Measurements from ENCODE around the gene ZSCAN10.
A peak's percentile ranks its signal among the peaks of the same experiment; 100 is the strongest.

The ZSCAN10 gene

DNA sequence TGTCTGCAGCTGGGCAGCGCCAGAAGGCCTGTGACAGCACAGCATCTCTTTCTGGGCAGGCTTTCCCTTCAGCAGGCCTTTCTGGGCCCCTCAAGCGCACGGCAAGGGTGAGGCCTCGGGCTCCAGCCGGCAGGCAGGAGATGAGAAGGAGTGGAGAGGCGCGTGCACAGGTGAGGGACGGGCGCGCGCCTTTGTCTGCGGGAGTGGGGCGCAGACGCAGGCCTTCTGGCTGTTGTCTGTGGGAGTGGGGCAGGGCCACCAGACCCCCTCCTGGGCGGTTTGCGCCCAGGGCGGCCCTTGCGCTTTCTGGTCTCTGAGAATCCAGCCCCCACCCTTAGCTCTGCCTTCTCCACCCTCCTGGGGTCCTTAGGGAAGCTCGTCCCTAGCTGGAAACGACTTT is 19.8 kb upstream of the ZSCAN10 start:
- TF ChIP-seq, protein P1, sequence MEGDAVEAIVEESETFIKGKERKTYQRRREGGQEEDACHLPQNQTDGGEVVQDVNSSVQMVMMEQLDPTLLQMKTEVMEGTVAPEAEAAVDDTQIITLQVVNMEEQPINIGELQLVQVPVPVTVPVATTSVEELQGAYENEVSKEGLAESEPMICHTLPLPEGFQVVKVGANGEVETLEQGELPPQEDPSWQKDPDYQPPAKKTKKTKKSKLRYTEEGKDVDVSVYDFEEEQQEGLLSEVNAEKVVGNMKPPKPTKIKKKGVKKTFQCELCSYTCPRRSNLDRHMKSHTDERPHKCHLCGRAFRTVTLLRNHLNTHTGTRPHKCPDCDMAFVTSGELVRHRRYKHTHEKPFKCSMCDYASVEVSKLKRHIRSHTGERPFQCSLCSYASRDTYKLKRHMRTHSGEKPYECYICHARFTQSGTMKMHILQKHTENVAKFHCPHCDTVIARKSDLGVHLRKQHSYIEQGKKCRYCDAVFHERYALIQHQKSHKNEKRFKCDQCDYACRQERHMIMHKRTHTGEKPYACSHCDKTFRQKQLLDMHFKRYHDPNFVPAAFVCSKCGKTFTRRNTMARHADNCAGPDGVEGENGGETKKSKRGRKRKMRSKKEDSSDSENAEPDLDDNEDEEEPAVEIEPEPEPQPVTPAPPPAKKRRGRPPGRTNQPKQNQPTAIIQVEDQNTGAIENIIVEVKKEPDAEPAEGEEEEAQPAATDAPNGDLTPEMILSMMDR (IDR thresholded peaks at IDR 0.05; ENCODE audit: low read depth, low read length), result no peak
- DNase-seq (ENCODE audit: low read depth, low spot score), result no peak
- in situ Hi-C loops (cut with HindIII; ENCODE audit: low sequenced_read_pairs), result no loop called here
- H3K4me3 ChIP-seq (ENCODE audit: low read depth, low read length), result no peak overlapping the region

DNA sequence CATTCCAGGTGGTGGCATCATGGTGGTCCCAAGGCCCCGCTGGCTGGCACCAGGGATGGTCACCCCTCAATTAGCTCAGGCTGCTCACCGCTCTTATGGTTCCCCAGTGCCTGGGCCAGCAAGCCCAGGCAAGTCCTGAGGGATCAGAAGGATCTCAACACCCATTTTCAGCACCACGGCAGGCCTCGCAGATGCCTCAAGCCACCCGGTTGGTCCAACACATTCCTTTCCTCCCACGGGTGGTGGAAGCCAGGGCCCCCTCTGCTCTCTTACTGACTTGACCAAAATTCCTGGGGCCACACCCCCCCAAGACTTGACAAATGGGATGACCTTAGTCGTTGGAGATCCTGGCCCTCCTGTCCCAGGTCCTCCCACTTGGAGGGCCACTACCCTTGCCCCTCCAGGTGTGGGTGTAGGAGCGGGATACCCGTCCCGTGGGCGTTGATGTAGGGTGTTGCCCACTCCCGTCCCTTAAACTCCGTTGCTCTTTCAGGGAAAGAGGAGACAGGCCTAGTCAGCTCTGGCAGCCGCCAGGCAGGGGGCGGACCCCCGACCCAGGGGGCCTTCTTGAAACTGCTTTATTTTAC is 19.2 kb upstream of the ZSCAN10 start:
- no peak overlapping the region for H3K4me3 ChIP-seq (ENCODE audit: low read depth, low read length)
- TF ChIP-seq, protein P1 (IDR thresholded peaks at IDR 0.05; ENCODE audit: low read depth, low read length), result no peak
- in situ Hi-C loops (cut with HindIII; ENCODE audit: low sequenced_read_pairs), result no loop called here
- DNase-seq (ENCODE audit: low read depth, low spot score), result no peak

DNA sequence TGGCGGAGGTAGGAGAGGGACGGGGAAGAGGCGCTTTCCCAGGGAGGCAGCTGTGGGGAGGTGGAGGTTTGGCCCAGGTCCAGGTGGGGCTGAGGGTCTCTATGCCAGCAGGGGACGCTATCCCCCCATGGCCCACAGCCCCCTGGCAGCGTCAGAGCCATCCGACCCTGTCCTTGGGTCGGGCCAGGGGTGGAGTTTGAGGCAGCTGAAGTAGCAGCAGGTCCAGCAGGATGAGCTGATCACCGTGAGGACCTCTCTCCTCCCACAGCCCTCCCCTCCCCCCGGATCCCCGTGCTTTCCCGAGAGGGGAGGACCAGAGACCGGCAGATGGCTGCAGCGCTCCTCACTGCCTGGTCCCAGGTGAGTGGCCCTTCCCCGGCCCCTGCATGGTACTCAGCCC is 16.5 kb upstream of the ZSCAN10 start:
- TF ChIP-seq, protein P1 (IDR thresholded peaks at IDR 0.05; ENCODE audit: low read depth, low read length), result no peak
- no peak overlapping the region for H3K4me3 ChIP-seq (ENCODE audit: low read depth, low read length)
- no peak for DNase-seq (ENCODE audit: low read depth, low spot score)
- in situ Hi-C loops (cut with HindIII; ENCODE audit: low sequenced_read_pairs), result no loop called here

DNA sequence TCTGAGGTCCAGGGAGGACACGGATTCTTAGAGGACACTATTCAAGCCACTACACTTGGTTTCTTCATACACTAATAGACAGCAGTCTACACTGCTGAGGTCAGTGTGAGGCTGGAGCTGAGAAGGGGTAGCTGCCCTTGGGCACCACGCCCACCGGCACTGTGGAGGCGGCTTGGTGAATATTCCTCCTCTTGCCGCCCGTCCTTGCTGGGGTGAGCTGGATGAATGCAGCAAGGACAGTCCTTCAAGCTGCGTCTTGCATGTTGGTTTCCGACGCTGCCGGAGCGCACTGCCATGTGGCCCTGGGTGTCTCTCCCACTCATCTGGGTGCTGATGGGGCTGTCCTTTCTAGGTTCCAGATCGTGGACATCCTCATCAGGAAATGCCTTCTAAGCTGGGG is 15.9 kb upstream of the ZSCAN10 start:
- no peak overlapping the region for H3K4me3 ChIP-seq (ENCODE audit: low read depth, low read length)
- DNase-seq (ENCODE audit: low read depth, low spot score), result no peak
- in situ Hi-C loops (cut with HindIII; ENCODE audit: low sequenced_read_pairs), result no loop called here
- TF ChIP-seq, protein P1 (IDR thresholded peaks at IDR 0.05; ENCODE audit: low read depth, low read length), result no peak

DNA sequence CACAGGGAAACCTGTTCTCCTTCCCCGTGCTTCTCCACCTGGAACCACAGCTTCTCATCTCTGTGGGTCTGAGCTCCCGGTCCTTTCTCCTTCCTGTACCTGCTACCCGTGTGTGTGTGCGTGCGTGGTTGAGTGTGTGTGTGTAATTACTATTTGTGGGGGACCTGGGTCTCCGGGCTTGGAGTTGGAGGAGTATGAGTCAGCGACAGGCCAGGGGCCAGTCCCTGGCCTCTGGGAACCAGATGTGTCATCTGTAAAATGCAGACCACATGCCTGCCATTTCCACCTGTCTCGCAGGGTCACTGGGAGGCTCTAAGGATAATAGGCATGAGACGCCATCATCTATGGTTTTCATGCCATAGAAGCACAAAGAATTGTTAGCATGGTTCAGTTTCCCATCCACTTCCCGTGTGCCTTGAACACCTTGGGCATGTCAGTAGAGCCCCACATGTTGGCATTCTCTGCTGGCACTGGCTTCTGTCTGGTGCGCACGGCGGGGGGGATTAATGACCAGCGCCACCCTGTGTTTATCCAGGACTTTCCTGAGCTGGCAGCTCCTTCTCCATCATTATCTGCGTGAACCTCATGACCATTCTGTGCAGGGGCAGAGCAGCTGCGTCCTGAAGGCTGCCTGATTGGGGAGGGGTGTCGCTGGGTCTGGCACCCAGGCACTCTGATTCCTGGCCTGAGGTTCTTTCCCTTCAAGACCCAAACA is 14.8 kb upstream of the ZSCAN10 start:
- in situ Hi-C loops (cut with HindIII; ENCODE audit: low sequenced_read_pairs), result no loop called here
- DNase-seq (ENCODE audit: low read depth, low spot score), result no peak
- TF ChIP-seq, protein P1 (IDR thresholded peaks at IDR 0.05; ENCODE audit: low read depth, low read length), result no peak
- H3K4me3 ChIP-seq (ENCODE audit: low read depth, low read length), result peak overlapping the region; percentile 92

DNA sequence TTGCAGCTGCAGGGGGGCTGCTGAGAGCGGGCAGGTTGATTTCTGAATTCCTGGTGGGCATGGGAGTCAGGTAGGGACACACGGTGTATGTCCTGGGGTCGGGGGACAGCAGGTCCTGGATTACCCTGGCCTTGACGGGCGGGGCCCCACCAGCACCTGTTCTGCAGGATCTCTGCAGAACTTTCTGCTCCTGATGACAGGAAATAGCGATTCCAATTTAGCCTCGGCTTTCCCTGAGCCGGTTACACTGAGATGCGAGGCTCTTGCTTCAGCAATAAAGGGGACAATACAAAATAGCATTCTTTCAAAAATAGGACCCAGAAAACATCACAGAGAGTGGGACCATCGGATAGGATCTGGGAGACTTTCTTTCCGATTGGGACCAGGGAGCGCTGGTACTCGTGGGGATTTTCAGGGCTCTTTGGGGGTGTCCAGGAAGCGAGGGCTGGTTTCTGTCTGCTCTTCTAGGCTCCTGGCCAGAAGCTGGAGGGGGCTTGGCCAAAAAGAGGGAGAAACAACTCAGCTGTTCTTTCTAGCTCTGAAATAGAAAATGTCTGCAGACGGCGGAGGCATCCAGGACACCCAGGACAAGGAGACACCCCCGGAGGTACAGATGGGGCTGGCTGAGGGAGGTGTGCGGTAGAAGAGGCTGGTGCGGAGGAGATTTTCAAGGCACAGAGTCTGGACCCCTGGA is 13.9 kb upstream of the ZSCAN10 start:
- TF ChIP-seq, protein P1 (IDR thresholded peaks at IDR 0.05; ENCODE audit: low read depth, low read length), result no peak
- DNase-seq (ENCODE audit: low read depth, low spot score), result no peak
- in situ Hi-C loops (cut with HindIII; ENCODE audit: low sequenced_read_pairs), result no loop called here
- H3K4me3 ChIP-seq (ENCODE audit: low read depth, low read length), result peak overlapping the region; percentile 92
